K562 (cell line): ENCODE results near the gene NECAB2. TPM values are rescaled to one million over a fixed set of nuclear protein-coding genes. Genes with fewer than 3 reads are reported as not detected.

Experiments used
- ARID3A ChIP-seq: IDR thresholded peaks from 2 replicates; pipeline ENCODE4 v1.6.1; 2012; ENCODE audit warnings: low read depth, low read length, improper control_type of control experiment, borderline replicate concordance
- CBX2 ChIP-seq: fragments of 200-600 bp; sonication (generic); IDR thresholded peaks from one replicate; pipeline ENCODE4 v1.6.1; 2012; ENCODE audit warnings: mild to moderate bottlenecking, low read length, inconsistent platforms; ENCODE audit not compliant: insufficient read depth, poor library complexity, severe bottlenecking
- CEBPZ ChIP-seq: fragments of 150-350 bp; IDR thresholded peaks from 2 replicates; pipeline ENCODE4 v1.6.1; 2014; ENCODE audit warnings: low read depth, mild to moderate bottlenecking, low read length, borderline replicate concordance
- COPS2 ChIP-seq: fragments of 450-650 bp; conservative IDR thresholded peaks from 2 replicates; pipeline ENCODE4 v1.6.1; 2016; ENCODE audit warnings: mild to moderate bottlenecking, moderate library complexity
- L3MBTL2 ChIP-seq: fragments of 450-650 bp; IDR thresholded peaks from 2 replicates; pipeline ENCODE4 v1.6.1; 2016; ENCODE audit warnings: mild to moderate bottlenecking, moderate library complexity
- MBD2 ChIP-seq: sonication (generic); IDR thresholded peaks from 2 replicates; pipeline ENCODE4 v1.6.1; 2016; ENCODE audit warnings: low read depth, borderline replicate concordance
- MLLT1 ChIP-seq, 2 experiments: fragments of 450-650 bp; IDR thresholded peaks; 2 replicates each; pipeline ENCODE4 v1.6.1; 2016
- PHB ChIP-seq: fragments of 250-450 bp; sonication (Bioruptor Pico); IDR thresholded peaks from 2 replicates; pipeline ENCODE4 v1.5.0; 2021
- RAD21 ChIP-seq, 2 experiments: fragments of 250-450 bp in 1 of 2; fragments of 450-650 bp in 1 of 2; sonication (Bioruptor Pico) in 1 of 2; formaldehyde crosslinking in 1 of 2; IDR thresholded peaks in 1 of 2; conservative IDR thresholded peaks in 1 of 2; 2 replicates each; pipeline versions ENCODE4 v1.4.0 to v1.8.0; 2020 to 2022; ENCODE audit warnings: mild to moderate bottlenecking in 2 of 2, moderate library complexity in 1 of 2
- SMAD4 ChIP-seq: fragments of 250-450 bp; sonication (Bioruptor Pico); conservative IDR thresholded peaks from 2 replicates; pipeline ENCODE4 v1.8.0; 2021; ENCODE audit warnings: inconsistent platforms, mild to moderate bottlenecking, moderate library complexity
- SMARCA5 ChIP-seq: fragments of 450-650 bp; IDR thresholded peaks from 2 replicates; pipeline ENCODE4 v1.6.1; 2016
- SOX6 ChIP-seq: fragments of 450-650 bp; IDR thresholded peaks from 2 replicates; pipeline ENCODE4 v1.6.1; 2014; ENCODE audit warnings: mild to moderate bottlenecking
- STAT5A ChIP-seq: IDR thresholded peaks from 2 replicates; pipeline ENCODE4 v1.6.1; 2012; ENCODE audit warnings: low read length, inconsistent platforms, borderline replicate concordance
- ZKSCAN3 ChIP-seq: fragments of 250-450 bp; sonication (Bioruptor Pico); IDR thresholded peaks from 2 replicates; pipeline ENCODE4 v1.4.0; 2020
- ZNF41 ChIP-seq: fragments of 250-450 bp; sonication (Bioruptor Pico); conservative IDR thresholded peaks from 2 replicates; pipeline ENCODE4 v1.4.0; 2020; ENCODE audit warnings: mild to moderate bottlenecking
- ZNF511 ChIP-seq: sonication (generic); formaldehyde crosslinking; IDR thresholded peaks from 2 replicates; pipeline ENCODE4 v1.8.0; 2022; ENCODE audit warnings: mild to moderate bottlenecking, missing genetic modification reagents
- polyA plus RNA-seq, 8 experiments: library from polyadenylated mRNA; depleted of rRNA in 4 of 8; stranded (reverse) in 5 of 8; unstranded in 3 of 8; fragments of >200 nt; fragmentation: Nextera tagmentation in 2 of 8; fragmentation: Illumina TruSeq in 1 of 8; extraction: Ambion mirVana in 2 of 8; extraction: Trizol in 1 of 8; gene quantifications; 2 replicates each; pipeline versions ENCODE4 v1.2.1 to v1.2.3, GENCODE V29; 2011 to 2014; ENCODE audit warnings: inconsistent platforms in 1 of 8, missing spikeins in 1 of 8
- total RNA-seq, 7 experiments: library from RNA; depleted of rRNA in 6 of 7; stranded (reverse); fragments of >200 nt in 6 of 7; fragmentation: Illumina TruSeq in 2 of 7; extraction: Trizol in 2 of 7; gene quantifications; 2 replicates each; pipeline versions ENCODE4 v1.2.1 to v1.2.3, GENCODE V29; 2011 to 2021; ENCODE audit warnings: low replicate concordance in 1 of 7
- TF ChIP-seq, protein P1 (sequence below): fragments of 250-450 bp; sonication (Bioruptor Pico); IDR thresholded peaks from 2 replicates; pipeline ENCODE4 v1.8.0; 2021; ENCODE audit warnings: borderline replicate concordance, mild to moderate bottlenecking, moderate library complexity; ENCODE audit not compliant: poor library complexity, severe bottlenecking
- TF ChIP-seq, protein P2 (sequence below): sonication (generic); formaldehyde crosslinking; IDR thresholded peaks from 2 replicates; pipeline ENCODE4 v1.8.0; 2022; ENCODE audit warnings: missing genetic modification reagents, mild to moderate bottlenecking, moderate library complexity, borderline replicate concordance

Gene NECAB2
- total and polyA plus RNA-seq, 9 of the 15 experiments (the other 6 are each of a cell fraction or from before 2014, with no cell fraction given) = 0.03 to 0.28 TPM; not detected in 7

GRCh38 chr16:83956336-83957289 is 11.4 kb upstream of the NECAB2 start (continued):
- no peak for TF ChIP-seq STAT5A
- peak; percentile 87 for TF ChIP-seq SMARCA5
- TF ChIP-seq CBX2 = no peak
- TF ChIP-seq SMAD4 (CRISPR knock-in tag) = no peak
- TF ChIP-seq CEBPZ = no peak
- no peak for TF ChIP-seq COPS2
- TF ChIP-seq ZNF511 (CRISPR knock-in tag) = no peak
- TF ChIP-seq MLLT1 (IDR thresholded peaks at IDR 0.05) = no peak
- TF ChIP-seq, protein P1, sequence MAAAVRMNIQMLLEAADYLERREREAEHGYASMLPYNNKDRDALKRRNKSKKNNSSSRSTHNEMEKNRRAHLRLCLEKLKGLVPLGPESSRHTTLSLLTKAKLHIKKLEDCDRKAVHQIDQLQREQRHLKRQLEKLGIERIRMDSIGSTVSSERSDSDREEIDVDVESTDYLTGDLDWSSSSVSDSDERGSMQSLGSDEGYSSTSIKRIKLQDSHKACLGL (CRISPR knock-in tag) = no peak
- TF ChIP-seq, protein P2, sequence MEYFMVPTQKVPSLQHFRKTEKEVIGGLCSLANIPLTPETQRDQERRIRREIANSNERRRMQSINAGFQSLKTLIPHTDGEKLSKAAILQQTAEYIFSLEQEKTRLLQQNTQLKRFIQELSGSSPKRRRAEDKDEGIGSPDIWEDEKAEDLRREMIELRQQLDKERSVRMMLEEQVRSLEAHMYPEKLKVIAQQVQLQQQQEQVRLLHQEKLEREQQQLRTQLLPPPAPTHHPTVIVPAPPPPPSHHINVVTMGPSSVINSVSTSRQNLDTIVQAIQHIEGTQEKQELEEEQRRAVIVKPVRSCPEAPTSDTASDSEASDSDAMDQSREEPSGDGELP = 0 out of 2 replicates have a peak, but pooled peaks have one; percentile 14
- no peak for TF ChIP-seq ZKSCAN3 (CRISPR knock-in tag)
- TF ChIP-seq SOX6 = 0 out of 2 replicates have a peak, but pooled peaks have one; percentile 24
- TF ChIP-seq MBD2 = no peak
- TF ChIP-seq ARID3A = no peak
- peak; percentile 83 to 96 for TF ChIP-seq RAD21 (CRISPR knock-in tag; conservative IDR thresholded peaks at IDR 0.05 in 1 of 2, IDR thresholded peaks at IDR 0.05 in 1 of 2)
- TF ChIP-seq L3MBTL2 = no peak
- no peak for TF ChIP-seq ZNF41
- no peak for TF ChIP-seq PHB
